ENCODE results near the gene TSPOAP1.

- TF ChIP-seq CTCF (IDR thresholded peaks at IDR 0.05) (no peak), POLR2A (IDR thresholded peaks at IDR 0.05; ENCODE audit: low read length) (no peak), ZSCAN20 (CRISPR knock-in tag; IDR thresholded peaks at IDR 0.05) (no peak), POLR2AphosphoS2 (conservative IDR thresholded peaks at IDR 0.05; ENCODE audit: low read length) (no peak), ELK1 (IDR thresholded peaks at IDR 0.05; ENCODE audit: low read depth, low read length) (no peak)
These were observed 26.2 kb downstream of the TSPOAP1 start for GRCh38 chr17:58302171-58302918.
